Measurements from ENCODE around the gene C16orf96. TPM values are rescaled to one million over a fixed set of nuclear protein-coding genes. Genes with fewer than 3 reads are reported as not detected.

Gene C16orf96
- total RNA-seq, 2 experiments from 2014 or later = 0.09 to 0.18 TPM

GRCh38 chr16:4538350-4539235, 17.5 kb upstream of the C16orf96 start, which contains the start of gene CDIP1:
Gene CDIP1 (minus strand): TSS chr16:4538773. CDS start chr16:4514130, 24,643 bp downstream.
- peaks cover 41% of the 10 kb centered on the region for H3K4me1 Mint-ChIP-seq
- H3K36me3 Mint-ChIP-seq (ENCODE audit: low read depth) = peaks cover 21% of the 10 kb centered on the region
- CTCF ChIA-PET = interaction anchor here (1.0 to 4.9 kb wide), 5 partner anchors 10 to 86 kb away, joined by 3 to 22 read pairs (median 5); partner anchors contain the start of gene MGRN1

DNA sequence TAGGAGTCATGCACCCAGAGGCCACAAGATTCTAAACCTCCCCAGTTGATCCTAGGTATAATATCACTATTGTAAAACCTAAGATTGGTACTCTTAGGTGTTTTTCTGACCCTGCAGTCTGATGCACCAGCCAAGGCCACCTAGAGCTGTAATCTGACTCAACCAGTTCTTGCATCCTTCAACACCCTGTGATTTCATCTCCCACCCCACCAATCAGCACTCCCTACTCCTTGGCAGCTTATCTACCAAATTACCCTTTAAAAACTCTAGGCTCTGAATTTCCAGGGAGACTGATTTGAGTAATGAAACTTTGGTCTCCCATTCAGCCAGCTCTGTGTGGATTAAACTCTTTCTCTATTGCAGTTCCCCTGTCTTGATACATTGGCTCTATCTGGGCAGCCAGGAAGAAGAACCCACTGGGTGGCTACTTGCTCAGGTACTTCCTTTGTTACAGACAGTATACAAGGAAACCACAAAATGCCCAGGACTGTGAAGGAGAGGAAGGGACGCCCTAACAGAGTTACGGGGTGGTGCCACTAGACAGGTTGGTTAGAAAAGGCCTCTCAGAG, 16.3 kb upstream of the C16orf96 start:
- no peak for DNase-seq
- POLR2A ChIA-PET = no interaction called here
- no peaks in the 10 kb centered on the region for H3K27me3 Mint-ChIP-seq
- peaks cover 33% of the 10 kb centered on the region for H3K4me1 Mint-ChIP-seq
- H3K4me3 Mint-ChIP-seq = no peak overlapping the region
- H3K27ac Mint-ChIP-seq = no peak overlapping the region
- intact Hi-C loops (cut with DNase I, micrococcal nuclease) = loop anchor here (2.0 to 5.0 kb wide), 6 partner anchors 37 to 558 kb away; partner anchors contain the start of genes CORO7 (in 1 of the 2), DNAJA3 (in 1 of the 2), EEF2KMT (in 1 of the 2) and HMOX2 (in 1 of the 2)
- no peak for ATAC-seq
- H3K9me3 Mint-ChIP-seq (ENCODE audit: low read depth) = peaks cover 6% of the 10 kb centered on the region
- H3K36me3 Mint-ChIP-seq (ENCODE audit: low read depth) = peaks cover 17% of the 10 kb centered on the region
- CTCF ChIA-PET = interaction anchor here (0.7 to 2.4 kb wide), 4 partner anchors 8 to 147 kb away, joined by 3 to 14 read pairs (median 4); partner anchors contain the start of gene MGRN1

More at GRCh38 chr16:4538350-4539235, 17.5 kb upstream of the C16orf96 start, which contains the start of gene CDIP1:
- intact Hi-C loops (cut with DNase I, micrococcal nuclease) = loop anchor here (1.0 to 5.0 kb wide), 13 partner anchors 9 to 559 kb away; partner anchors contain the start of genes DNAJA3 (in 2 of the 2), HMOX2 (in 2 of the 2), CORO7 (in 1 of the 2) and EEF2KMT (in 1 of the 2)
- peak within 1 kb of the TSS; percentile 63 for H3K27ac Mint-ChIP-seq
- H3K27me3 Mint-ChIP-seq = no peaks in the 10 kb centered on the region
- peak within 1 kb of the TSS; percentile 75 for H3K4me3 Mint-ChIP-seq
- POLR2A ChIA-PET = interaction anchor here (0.6 to 1.3 kb wide), 2 partner anchors 9 to 210 kb away, joined by 4 read pairs; no protein-coding TSS in a partner anchor
- ATAC-seq = peak; percentile 81
- DNase-seq = peak; percentile 99
- peaks cover 6% of the 10 kb centered on the region for H3K9me3 Mint-ChIP-seq (ENCODE audit: low read depth)

DNA sequence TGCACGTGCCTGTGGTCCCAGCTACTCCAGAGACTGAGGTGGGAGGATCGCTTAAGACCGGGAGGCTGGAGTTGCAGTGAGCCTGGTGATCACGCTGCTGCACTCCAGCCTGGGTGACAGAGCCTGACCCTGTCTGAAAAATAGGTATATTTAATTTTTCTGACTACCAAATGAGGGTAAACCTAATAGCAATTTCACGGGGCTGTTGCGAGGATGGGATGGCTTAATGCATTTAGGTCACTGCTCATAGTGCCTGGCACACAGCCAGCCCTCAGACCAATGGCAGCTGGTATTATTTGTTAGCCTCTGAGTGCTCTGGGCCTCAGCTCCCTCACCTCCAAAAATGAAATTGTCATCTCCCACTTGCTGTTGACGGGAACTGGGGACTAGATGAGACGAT, 11.7 kb upstream of the C16orf96 start:
- CTCF ChIA-PET = interaction anchor here (1.0 to 1.2 kb wide), 2 partner anchors 39 to 68 kb away, joined by 4 to 5 read pairs; partner anchors contain the start of gene HMOX2
- POLR2A ChIA-PET = no interaction called here
- Mint-ChIP-seq H3K9me3 (ENCODE audit: low read depth) (peaks cover 6% of the 10 kb centered on the region), H3K4me1 (peaks cover 7% of the 10 kb centered on the region), H3K36me3 (ENCODE audit: low read depth) (peaks cover 6% of the 10 kb centered on the region), H3K27me3 (no peaks in the 10 kb centered on the region), H3K27ac (no peak overlapping the region), H3K4me3 (no peak overlapping the region)
- intact Hi-C loops (cut with DNase I, micrococcal nuclease) = loop anchor here in 1 of 2 experiments (2.0 kb wide), 1 partner anchor 194 kb away; the partner anchor contains the start of gene PAM16
- no peak for DNase-seq
- no peak for ATAC-seq

GRCh38 chr16:4548124-4548523, 8.0 kb upstream of the C16orf96 start:
- Mint-ChIP-seq H3K36me3 (ENCODE audit: low read depth) (no peaks in the 10 kb centered on the region), H3K27ac (no peak overlapping the region), H3K4me3 (no peak overlapping the region), H3K27me3 (no peaks in the 10 kb centered on the region), H3K4me1 (peaks cover 7% of the 10 kb centered on the region), H3K9me3 (ENCODE audit: low read depth) (no peaks in the 10 kb centered on the region)
- POLR2A ChIA-PET = interaction anchor here (0.5 to 1.5 kb wide), 2 partner anchors 12 to 355 kb away, joined by 4 read pairs; no protein-coding TSS in a partner anchor
- no peak for ATAC-seq
- CTCF ChIA-PET = interaction anchor here (0.5 to 6.3 kb wide), 24 partner anchors 9 to 278 kb away, joined by 3 to 77 read pairs (median 4); partner anchors contain the start of genes ANKS3, CDIP1, DNAAF8 and HMOX2
- intact Hi-C loops (cut with DNase I, micrococcal nuclease) = loop anchor here (1.0 kb wide), 3 partner anchors 31 to 72 kb away; partner anchors contain the start of gene HMOX2 (in 1 of the 2)
- DNase-seq = no peak

DNA sequence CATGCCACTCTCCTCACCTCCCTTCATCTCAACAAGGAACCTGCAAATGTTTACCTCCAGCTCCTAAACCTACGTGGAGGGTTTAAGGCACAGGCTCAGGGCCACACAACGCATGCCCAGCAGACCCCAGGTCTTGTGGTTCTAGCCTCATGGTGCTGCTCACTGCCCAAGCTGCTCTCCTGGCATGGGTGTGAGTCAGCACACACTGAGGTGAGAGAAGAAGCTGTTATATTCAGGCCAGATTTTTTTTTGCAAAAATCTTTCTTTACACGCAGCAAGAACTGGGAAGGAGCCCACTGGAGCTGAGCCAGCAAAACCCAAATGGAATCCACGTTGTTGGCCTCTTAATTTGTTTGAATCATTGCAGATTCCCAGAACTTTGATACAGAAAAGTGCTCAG, 5.5 kb upstream of the C16orf96 start:
- H3K4me3 Mint-ChIP-seq = no peak overlapping the region
- H3K9me3 Mint-ChIP-seq (ENCODE audit: low read depth) = no peaks in the 10 kb centered on the region
- peaks cover 7% of the 10 kb centered on the region for H3K4me1 Mint-ChIP-seq
- POLR2A ChIA-PET = no interaction called here
- CTCF ChIA-PET = interaction anchor here (0.6 to 6.3 kb wide), 5 partner anchors 35 to 392 kb away, joined by 3 to 77 read pairs (median 9); no protein-coding TSS in a partner anchor
- DNase-seq = no peak
- intact Hi-C loops (cut with DNase I, micrococcal nuclease) = no loop called here
- no peaks in the 10 kb centered on the region for H3K36me3 Mint-ChIP-seq (ENCODE audit: low read depth)
- H3K27me3 Mint-ChIP-seq = no peaks in the 10 kb centered on the region
- no peak for ATAC-seq
- H3K27ac Mint-ChIP-seq = no peak overlapping the region

- H3K4me3 Mint-ChIP-seq = no peak overlapping the region
- intact Hi-C loops (cut with DNase I, micrococcal nuclease) = no loop called here
- ChIA-PET POLR2A (no interaction called here), CTCF (interaction anchor here (0.6 to 2.4 kb wide), 5 partner anchors 17 to 763 kb away, joined by 3 to 12 read pairs (median 4); no protein-coding TSS in a partner anchor)
- H3K4me1 Mint-ChIP-seq = peaks cover 7% of the 10 kb centered on the region
- H3K27ac Mint-ChIP-seq = no peak overlapping the region
- ATAC-seq = no peak
- no peaks in the 10 kb centered on the region for H3K27me3 Mint-ChIP-seq
- H3K36me3 Mint-ChIP-seq (ENCODE audit: low read depth) = no peaks in the 10 kb centered on the region
- DNase-seq = no peak
- no peaks in the 10 kb centered on the region for H3K9me3 Mint-ChIP-seq (ENCODE audit: low read depth)
These were observed 3.6 kb upstream of the C16orf96 start for GRCh38 chr16:4552541-4552940.

GRCh38 chr16:4556580-4556979, 440 bp downstream of the C16orf96 start:
- CTCF ChIA-PET = interaction anchor here (1.0 kb wide), 1 partner anchor 51 kb away, joined by 5 read pairs; no protein-coding TSS in a partner anchor
- intact Hi-C loops (cut with DNase I, micrococcal nuclease) = no loop called here
- DNase-seq = no peak
- no peak overlapping the region for H3K4me3 Mint-ChIP-seq
- POLR2A ChIA-PET = no interaction called here
- H3K27me3 Mint-ChIP-seq = no peaks in the 10 kb centered on the region
- ATAC-seq = no peak
- H3K27ac Mint-ChIP-seq = no peak overlapping the region
- no peaks in the 10 kb centered on the region for H3K4me1 Mint-ChIP-seq
- no peaks in the 10 kb centered on the region for H3K36me3 Mint-ChIP-seq (ENCODE audit: low read depth)
- H3K9me3 Mint-ChIP-seq (ENCODE audit: low read depth) = no peaks in the 10 kb centered on the region

GRCh38 chr16:4557973-4558372, 1.8 kb downstream of the C16orf96 start:
- Mint-ChIP-seq H3K4me1 (no peaks in the 10 kb centered on the region), H3K27me3 (no peaks in the 10 kb centered on the region), H3K27ac (no peak overlapping the region), H3K4me3 (no peak overlapping the region), H3K36me3 (ENCODE audit: low read depth) (no peaks in the 10 kb centered on the region), H3K9me3 (ENCODE audit: low read depth) (no peaks in the 10 kb centered on the region)
- POLR2A ChIA-PET = no interaction called here
- intact Hi-C loops (cut with DNase I, micrococcal nuclease) = no loop called here
- no peak for ATAC-seq
- CTCF ChIA-PET = interaction anchor here (1.2 kb wide), 1 partner anchor 29 kb away, joined by 3 read pairs; no protein-coding TSS in a partner anchor
- no peak for DNase-seq

GRCh38 chr16:4561596-4561995, 5.5 kb downstream of the C16orf96 start:
- ATAC-seq (no peak), DNase-seq (no peak)
- no peaks in the 10 kb centered on the region for H3K36me3 Mint-ChIP-seq (ENCODE audit: low read depth)
- H3K27me3 Mint-ChIP-seq = no peaks in the 10 kb centered on the region
- H3K4me3 Mint-ChIP-seq = no peak overlapping the region
- intact Hi-C loops (cut with DNase I, micrococcal nuclease) = no loop called here
- POLR2A ChIA-PET = no interaction called here
- no peaks in the 10 kb centered on the region for H3K9me3 Mint-ChIP-seq (ENCODE audit: low read depth)
- CTCF ChIA-PET = interaction anchor here (0.6 to 2.4 kb wide), 6 partner anchors 13 to 411 kb away, joined by 3 to 11 read pairs (median 3); no protein-coding TSS in a partner anchor
- no peak overlapping the region for H3K27ac Mint-ChIP-seq
- peaks cover 7% of the 10 kb centered on the region for H3K4me1 Mint-ChIP-seq

GRCh38 chr16:4564661-4565267, 8.6 kb downstream of the C16orf96 start:
- Mint-ChIP-seq H3K4me1 (peaks cover 7% of the 10 kb centered on the region), H3K27ac (no peak overlapping the region), H3K4me3 (no peak overlapping the region), H3K9me3 (ENCODE audit: low read depth) (no peaks in the 10 kb centered on the region), H3K36me3 (ENCODE audit: low read depth) (no peaks in the 10 kb centered on the region), H3K27me3 (no peaks in the 10 kb centered on the region)
- ATAC-seq (no peak), DNase-seq (no peak)
- ChIA-PET POLR2A (interaction anchor here (0.6 kb wide), 1 partner anchor 9 kb away, joined by 4 read pairs; no protein-coding TSS in a partner anchor), CTCF (interaction anchor here (0.6 kb wide), 1 partner anchor 214 kb away, joined by 3 read pairs; no protein-coding TSS in a partner anchor)
- intact Hi-C loops (cut with DNase I, micrococcal nuclease) = no loop called here

Data from activated CD4-positive, alpha-beta T cell treated with anti-CD3 and anti-CD28 coated beads for 36 hours (primary cell).